ENCODE data around the gene SLC25A13.
"Not testable (repeated sequence)": the region's sequence is repeated elsewhere in the genome, so short reads cannot be mapped to it uniquely, and the experiment has no call there.

The SLC25A13 gene

GRCh38 chr7:96321658-96322372, at the start of gene SLC25A13:
SLC25A13 (minus strand) TSS chr7:96322098; CDS start chr7:96321956, 142 bp downstream.
- no peak for FAIRE-seq

GRCh38 chr7:96365916-96366315, 44.0 kb upstream of the SLC25A13 start:
- DNase-seq (ENCODE audit: low spot score); FAIRE-seq: not testable (repeated sequence)

More at GRCh38 chr7:96321658-96322372, at the start of gene SLC25A13:
- peak; percentile 86 for DNase-seq (ENCODE audit: low spot score)

- no peak for DNase-seq (ENCODE audit: low spot score)
- FAIRE-seq: no peak
These were observed 39.4 kb upstream of the SLC25A13 start for GRCh38 chr7:96361116-96361857.

GRCh38 chr7:96359876-96360275, 38.0 kb upstream of the SLC25A13 start:
- no peak for DNase-seq (ENCODE audit: low spot score)
- FAIRE-seq: no peak

GRCh38 chr7:96358236-96358971, 36.5 kb upstream of the SLC25A13 start:
- not testable (repeated sequence) for FAIRE-seq

GRCh38 chr7:96355990-96356506, 34.1 kb upstream of the SLC25A13 start:
- DNase-seq (ENCODE audit: low spot score) (no peak), FAIRE-seq (no peak)

More at GRCh38 chr7:96358236-96358971, 36.5 kb upstream of the SLC25A13 start:
- not testable (repeated sequence) for DNase-seq (ENCODE audit: low spot score)

GRCh38 chr7:96354881-96355280, 33.0 kb upstream of the SLC25A13 start:
- no peak for DNase-seq (ENCODE audit: low spot score)
- FAIRE-seq: no peak

- no peak for DNase-seq (ENCODE audit: low spot score)
- no peak for FAIRE-seq
These were observed 27.7 kb upstream of the SLC25A13 start for GRCh38 chr7:96349572-96349971.

GRCh38 chr7:96347471-96347870, 25.6 kb upstream of the SLC25A13 start:
- FAIRE-seq (no peak), DNase-seq (ENCODE audit: low spot score) (no peak)

- FAIRE-seq: no peak
These were observed 24.5 kb upstream of the SLC25A13 start for GRCh38 chr7:96346293-96346953.

GRCh38 chr7:96344236-96344635, 22.3 kb upstream of the SLC25A13 start:
- FAIRE-seq: no peak
- DNase-seq (ENCODE audit: low spot score): no peak

More at GRCh38 chr7:96346293-96346953, 24.5 kb upstream of the SLC25A13 start:
- no peak for DNase-seq (ENCODE audit: low spot score)

GRCh38 chr7:96342049-96342448, 20.2 kb upstream of the SLC25A13 start:
- FAIRE-seq: no peak
- no peak for DNase-seq (ENCODE audit: low spot score)

GRCh38 chr7:96337519-96337918, 15.6 kb upstream of the SLC25A13 start:
- FAIRE-seq (no peak), DNase-seq (ENCODE audit: low spot score) (no peak)

GRCh38 chr7:96332325-96332724, 10.4 kb upstream of the SLC25A13 start:
- DNase-seq (ENCODE audit: low spot score): no peak

GRCh38 chr7:96331775-96332174, 9.9 kb upstream of the SLC25A13 start:
- FAIRE-seq (no peak), DNase-seq (ENCODE audit: low spot score) (no peak)

More at GRCh38 chr7:96332325-96332724, 10.4 kb upstream of the SLC25A13 start:
- FAIRE-seq: no peak

- DNase-seq (ENCODE audit: low spot score) (no peak), FAIRE-seq (no peak)
These were observed 9.3 kb upstream of the SLC25A13 start for GRCh38 chr7:96331233-96331632.

- FAIRE-seq (no peak), DNase-seq (ENCODE audit: low spot score) (no peak)
These were observed 8.3 kb upstream of the SLC25A13 start for GRCh38 chr7:96330193-96330592.

- DNase-seq (ENCODE audit: low spot score): no peak
- FAIRE-seq: no peak
These were observed 7.3 kb upstream of the SLC25A13 start for GRCh38 chr7:96329241-96329640.

- FAIRE-seq: no peak
- no peak for DNase-seq (ENCODE audit: low spot score)
These were observed 6.1 kb upstream of the SLC25A13 start for GRCh38 chr7:96328016-96328415.

GRCh38 chr7:96327429-96327828, 5.5 kb upstream of the SLC25A13 start:
- no peak for FAIRE-seq
- DNase-seq (ENCODE audit: low spot score): no peak

GRCh38 chr7:96326752-96327151, 4.9 kb upstream of the SLC25A13 start:
- FAIRE-seq; DNase-seq (ENCODE audit: low spot score): not testable (repeated sequence)

Measured in RCC 7860 (cell line).